Stimulated activated effector memory CD8-positive, alpha-beta T cell treated with anti-CD3 and anti-CD28 coated beads, Interleukin-12 subunit alpha, Interleukin-12 subunit beta, amount 100 ng/mL, for 72 hours (primary cell): Measurements from ENCODE around the gene COMMD6.
A peak's percentile ranks its signal among the peaks of the same experiment; 100 is the strongest.

ENCODE experiments used
- ATAC-seq: fragments of 150-1000 bp; cut with Tn5 transposase; 2 replicates; pipeline ENCODE4 v1.10.0; 2021
- DNase-seq, 2 donors: peaks; one replicate each; pipeline ENCODE4 v3.0.0; 2021 to 2022; ENCODE audit warnings: low spot score in 2 of 2
- H3K27ac Mint-ChIP-seq: one replicate; pipeline ENCODE4 v1.8.0; 2022; ENCODE audit warnings: mild to moderate bottlenecking, mixed read lengths
- H3K36me3 Mint-ChIP-seq: one replicate; pipeline ENCODE4 v1.8.0; 2022; ENCODE audit warnings: mild to moderate bottlenecking, mixed read lengths
- H3K4me1 Mint-ChIP-seq: one replicate; pipeline ENCODE4 v1.8.0; 2022; ENCODE audit warnings: mixed read lengths
- H3K4me3 Mint-ChIP-seq: one replicate; pipeline ENCODE4 v1.8.0; 2022; ENCODE audit warnings: mild to moderate bottlenecking, mixed read lengths
- H3K9me3 Mint-ChIP-seq: one replicate; pipeline ENCODE4 v1.8.0; 2022; ENCODE audit warnings: mixed read lengths

The COMMD6 gene

GRCh38 chr13:75507027-75508001 is 30.3 kb downstream of the COMMD6 start:
- Mint-ChIP-seq H3K9me3 (no peaks in the 10 kb centered on the region), H3K4me3 (no peak overlapping the region), H3K4me1 (no peaks in the 10 kb centered on the region), H3K27ac (no peak overlapping the region), H3K36me3 (no peaks in the 10 kb centered on the region)
- no peak for DNase-seq
- peak; percentile 40 for ATAC-seq

DNA sequence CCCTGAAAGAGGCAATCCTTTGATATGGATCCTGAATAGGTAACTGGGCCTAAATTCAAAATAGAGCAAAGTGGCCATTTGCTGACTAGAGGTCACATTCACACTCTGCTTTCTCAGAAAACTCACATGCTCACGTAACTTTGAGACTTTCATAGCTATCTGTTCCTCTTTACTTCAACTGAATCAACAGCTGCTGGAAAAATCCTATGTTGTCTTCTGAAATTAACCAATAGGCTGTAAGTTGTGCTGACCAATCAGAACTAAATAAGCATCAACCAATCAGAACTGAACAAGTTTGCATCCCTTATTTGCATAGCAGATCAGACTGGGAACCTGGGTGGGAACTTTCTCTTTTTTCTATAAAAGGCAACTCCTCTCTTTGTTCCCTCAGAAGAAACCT is 31.6 kb downstream of the COMMD6 start:
- no peak for DNase-seq
- no peaks in the 10 kb centered on the region for H3K4me1 Mint-ChIP-seq
- ATAC-seq = no peak
- H3K4me3 Mint-ChIP-seq = no peak overlapping the region
- no peak overlapping the region for H3K27ac Mint-ChIP-seq
- no peaks in the 10 kb centered on the region for H3K9me3 Mint-ChIP-seq
- H3K36me3 Mint-ChIP-seq = no peaks in the 10 kb centered on the region

GRCh38 chr13:75505327-75505726 is 32.3 kb downstream of the COMMD6 start:
- Mint-ChIP-seq H3K9me3 (no peaks in the 10 kb centered on the region), H3K36me3 (no peaks in the 10 kb centered on the region), H3K27ac (no peak overlapping the region), H3K4me1 (no peaks in the 10 kb centered on the region), H3K4me3 (no peak overlapping the region)
- DNase-seq (no peak), ATAC-seq (no peak)

GRCh38 chr13:75495938-75496337 is 41.7 kb downstream of the COMMD6 start:
- Mint-ChIP-seq H3K4me1 (no peaks in the 10 kb centered on the region), H3K4me3 (no peak overlapping the region), H3K27ac (no peak overlapping the region), H3K36me3 (no peaks in the 10 kb centered on the region), H3K9me3 (no peaks in the 10 kb centered on the region)
- DNase-seq (no peak), ATAC-seq (no peak)

GRCh38 chr13:75494491-75494890 is 43.1 kb downstream of the COMMD6 start:
- Mint-ChIP-seq H3K27ac (no peak overlapping the region), H3K4me3 (no peak overlapping the region), H3K36me3 (no peaks in the 10 kb centered on the region), H3K9me3 (no peaks in the 10 kb centered on the region), H3K4me1 (no peaks in the 10 kb centered on the region)
- no peak for ATAC-seq
- no peak for DNase-seq

GRCh38 chr13:75493156-75493555 is 44.5 kb downstream of the COMMD6 start:
- no peaks in the 10 kb centered on the region for H3K9me3 Mint-ChIP-seq
- H3K36me3 Mint-ChIP-seq = no peaks in the 10 kb centered on the region
- no peak overlapping the region for H3K27ac Mint-ChIP-seq
- no peaks in the 10 kb centered on the region for H3K4me1 Mint-ChIP-seq
- DNase-seq = no peak
- no peak for ATAC-seq
- H3K4me3 Mint-ChIP-seq = no peak overlapping the region

DNA sequence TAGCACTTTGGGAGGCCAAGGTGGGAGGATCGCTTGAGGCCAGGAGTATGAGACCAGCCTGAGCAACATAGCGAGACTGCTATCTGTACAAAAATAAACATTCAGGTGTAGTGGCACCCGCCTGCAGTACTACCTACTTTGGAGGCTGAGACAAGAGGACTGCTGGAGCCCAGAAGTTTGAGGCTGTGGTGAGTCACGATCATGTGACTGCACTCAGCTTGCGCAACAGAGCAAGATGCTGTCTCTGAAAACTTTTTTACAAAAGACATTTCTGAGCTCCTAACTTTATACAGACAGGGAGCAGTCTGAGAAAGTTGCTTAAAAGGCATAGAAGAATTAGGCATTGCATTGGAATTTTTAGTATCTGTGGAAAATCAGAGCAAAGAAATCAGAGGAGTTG is 45.3 kb downstream of the COMMD6 start:
- ATAC-seq = no peak
- no peaks in the 10 kb centered on the region for H3K36me3 Mint-ChIP-seq
- DNase-seq = no peak
- no peak overlapping the region for H3K4me3 Mint-ChIP-seq
- H3K9me3 Mint-ChIP-seq = no peaks in the 10 kb centered on the region
- no peaks in the 10 kb centered on the region for H3K4me1 Mint-ChIP-seq
- no peak overlapping the region for H3K27ac Mint-ChIP-seq

- H3K4me1 Mint-ChIP-seq = no peaks in the 10 kb centered on the region
- H3K4me3 Mint-ChIP-seq = no peak overlapping the region
- ATAC-seq (no peak), DNase-seq (no peak)
- no peaks in the 10 kb centered on the region for H3K9me3 Mint-ChIP-seq
- no peak overlapping the region for H3K27ac Mint-ChIP-seq
- no peaks in the 10 kb centered on the region for H3K36me3 Mint-ChIP-seq
Observed at GRCh38 chr13:75491376-75491775, 46.3 kb downstream of the COMMD6 start.

DNA sequence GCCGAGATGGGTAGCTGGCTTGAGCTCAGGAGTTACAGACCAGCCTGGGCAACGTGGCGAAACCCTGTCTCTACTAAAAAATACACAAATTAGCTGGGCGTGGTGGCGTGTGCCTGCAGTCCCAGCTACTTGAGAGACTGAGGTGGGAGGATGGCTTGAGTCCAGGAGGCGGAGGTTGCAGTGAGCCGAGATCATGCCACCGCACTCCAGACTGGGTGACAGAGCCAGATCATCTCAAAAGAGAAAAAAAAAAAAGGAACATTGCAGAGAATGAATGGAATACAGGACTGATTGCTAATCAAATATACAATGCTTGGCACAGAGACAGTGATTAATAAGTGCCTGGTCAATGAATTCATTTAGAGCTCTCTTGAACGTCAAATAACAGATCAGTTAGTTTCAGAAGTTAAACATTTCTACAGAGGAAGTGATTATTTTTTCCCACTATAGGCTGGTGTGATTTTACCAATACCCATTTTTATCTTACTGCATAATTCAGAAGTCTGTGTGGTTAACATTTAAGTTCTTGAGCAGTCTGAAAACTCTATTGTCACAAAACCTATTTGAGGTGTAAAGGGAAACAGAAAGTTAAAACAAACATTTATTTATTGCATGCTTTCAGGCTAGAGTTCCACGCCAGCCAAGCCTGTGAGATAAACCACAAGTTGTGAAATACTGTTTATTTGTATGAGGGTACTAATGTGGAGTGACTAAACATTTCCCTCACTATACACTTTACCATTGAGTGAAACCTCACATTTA is 48.0 kb downstream of the COMMD6 start:
- peak overlapping the region; percentile 60 for H3K27ac Mint-ChIP-seq
- ATAC-seq (peak; percentile 88), DNase-seq (no peak)
- H3K9me3 Mint-ChIP-seq = no peaks in the 10 kb centered on the region
- peak overlapping the region; percentile 48 for H3K4me3 Mint-ChIP-seq
- no peaks in the 10 kb centered on the region for H3K36me3 Mint-ChIP-seq
- peaks cover 6% of the 10 kb centered on the region for H3K4me1 Mint-ChIP-seq

- DNase-seq (no peak), ATAC-seq (no peak)
- H3K4me3 Mint-ChIP-seq = no peak overlapping the region
- peaks cover 13% of the 10 kb centered on the region for H3K4me1 Mint-ChIP-seq
- H3K9me3 Mint-ChIP-seq = no peaks in the 10 kb centered on the region
- H3K27ac Mint-ChIP-seq = no peak overlapping the region
- H3K36me3 Mint-ChIP-seq = no peaks in the 10 kb centered on the region
Observed at GRCh38 chr13:75486146-75487062, 51.2 kb downstream of the COMMD6 start.

DNA sequence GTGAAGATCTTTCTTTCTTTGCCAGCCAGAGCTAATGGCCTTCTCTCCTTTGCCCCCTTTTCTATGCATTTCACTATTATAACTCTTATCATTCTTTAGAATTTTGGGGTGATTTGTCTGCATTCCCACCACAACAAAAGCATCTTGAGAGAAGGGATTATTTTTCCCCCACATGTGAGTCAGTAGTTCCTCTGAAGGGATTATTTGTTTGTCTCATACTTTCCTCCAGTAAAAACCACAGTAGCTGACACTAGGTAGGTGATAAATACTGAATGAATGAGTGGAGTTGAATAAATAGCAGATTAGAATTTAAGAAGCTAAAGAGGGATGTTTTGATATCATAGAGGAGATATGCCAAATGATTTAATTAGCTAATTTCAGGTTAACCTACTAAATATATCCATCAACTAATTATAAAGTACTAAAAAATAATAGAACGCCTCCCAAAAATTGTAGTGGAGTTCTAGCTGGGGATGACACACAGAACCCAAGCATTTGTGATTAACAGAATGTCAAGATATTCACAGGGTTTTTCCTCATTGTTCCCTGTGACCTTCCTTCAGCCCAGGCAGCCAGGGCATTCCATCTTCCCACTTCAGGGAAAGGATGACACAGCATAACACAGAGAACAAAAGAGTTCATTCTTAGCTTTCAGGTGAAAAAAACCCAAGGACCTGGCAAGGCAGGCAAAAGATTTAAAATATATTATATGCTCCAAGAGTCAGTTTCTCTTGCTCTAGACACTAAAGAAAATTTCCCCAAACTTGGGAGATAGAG is 52.2 kb downstream of the COMMD6 start:
- Mint-ChIP-seq H3K4me3 (no peak overlapping the region), H3K4me1 (peaks cover 21% of the 10 kb centered on the region), H3K27ac (no peak overlapping the region), H3K9me3 (no peaks in the 10 kb centered on the region), H3K36me3 (no peaks in the 10 kb centered on the region)
- no peak for DNase-seq
- no peak for ATAC-seq

GRCh38 chr13:75482820-75483079 is 54.9 kb downstream of the COMMD6 start:
- DNase-seq (no peak), ATAC-seq (no peak)
- H3K27ac Mint-ChIP-seq = no peak overlapping the region
- H3K4me1 Mint-ChIP-seq = peaks cover 22% of the 10 kb centered on the region
- no peaks in the 10 kb centered on the region for H3K36me3 Mint-ChIP-seq
- H3K4me3 Mint-ChIP-seq = peak overlapping the region; percentile 94
- H3K9me3 Mint-ChIP-seq = no peaks in the 10 kb centered on the region

DNA sequence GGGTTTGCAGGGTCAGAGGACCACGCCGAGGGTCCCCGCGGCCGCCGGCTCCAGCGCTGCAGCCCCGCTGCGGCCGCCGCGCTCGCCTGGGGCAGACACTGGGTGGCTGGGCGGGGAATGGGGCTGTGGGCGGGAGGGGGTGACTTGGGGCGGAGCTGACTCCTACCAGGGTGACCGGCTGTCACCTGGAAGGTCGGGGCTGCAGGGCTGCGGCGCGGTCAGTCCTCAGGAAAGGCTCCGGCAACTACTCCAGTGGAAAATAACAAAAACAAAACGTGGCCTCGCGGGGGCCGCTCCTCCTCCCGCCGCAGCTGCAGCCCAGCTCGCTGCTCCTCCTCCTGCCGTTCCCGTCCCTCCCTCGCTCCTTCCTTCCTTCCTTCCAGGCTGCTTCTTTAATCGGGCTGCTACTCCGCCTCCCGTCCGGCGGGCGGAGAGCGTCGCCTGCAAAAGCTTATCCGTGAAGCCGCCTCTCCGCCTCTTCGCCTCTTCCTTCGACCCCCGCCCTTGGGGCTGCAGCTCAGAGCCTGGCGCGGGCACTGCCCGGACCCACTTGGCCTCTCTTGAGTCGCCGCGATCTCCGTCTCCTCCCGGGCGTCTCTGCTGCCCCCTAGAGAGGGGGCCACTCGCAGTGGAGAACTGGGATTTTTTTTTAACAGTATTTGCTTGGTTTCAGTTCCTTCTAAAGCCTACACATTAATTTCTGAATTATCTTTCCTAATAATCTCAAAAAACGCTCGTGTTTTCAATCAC is 55.4 kb downstream of the COMMD6 start, which contains the start of gene TBC1D4:
TBC1D4 (minus strand) TSS at position 100 of the 750 bp plus-strand sequence. CDS start 402 bp downstream, outside the sequence.
- H3K4me1 Mint-ChIP-seq = peaks cover 22% of the 10 kb centered on the region
- H3K4me3 Mint-ChIP-seq = peak within 1 kb of the TSS; percentile 94
- DNase-seq (peak; percentile 49 to 77), ATAC-seq (peak; percentile 84)
- no peaks in the 10 kb centered on the region for H3K9me3 Mint-ChIP-seq
- H3K27ac Mint-ChIP-seq = no peak within 1 kb of the TSS
- H3K36me3 Mint-ChIP-seq = no peaks in the 10 kb centered on the region
